ENCODE measurements around the gene IQSEC3. TPM values are rescaled to one million over a fixed set of nuclear protein-coding genes. Genes with fewer than 3 reads are reported as not detected.

Gene IQSEC3
- total and polyA plus RNA-seq, 8 donors = 0.16 to 10.1 (median 1.2) TPM

DNA sequence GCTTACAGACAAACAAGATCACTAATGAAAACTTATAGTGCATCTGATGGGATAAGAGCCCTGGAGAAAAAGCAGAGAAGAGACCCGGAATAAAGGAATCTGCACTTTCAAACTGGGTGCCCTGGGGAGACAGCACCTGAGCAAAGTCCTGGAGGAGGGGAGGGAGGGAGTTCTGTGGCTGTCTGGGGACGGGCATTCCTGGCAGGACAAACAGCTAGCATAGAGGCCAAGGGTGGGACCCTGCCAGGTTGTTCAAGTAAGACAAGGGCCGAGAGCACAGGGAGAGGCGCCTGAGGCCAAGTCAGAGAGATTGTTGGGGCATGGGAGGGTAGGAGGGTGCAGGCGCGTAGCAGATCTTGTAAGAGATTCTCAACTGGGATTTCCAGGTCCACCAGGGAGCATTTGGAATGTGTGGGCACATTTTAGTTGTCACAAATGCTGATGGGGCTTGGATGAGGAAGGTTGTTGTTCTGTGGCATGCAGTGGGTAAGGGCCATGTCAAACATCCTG lies 14.2 kb downstream of the IQSEC3 start:
- DNase-seq (no peak), ATAC-seq (no peak), FAIRE-seq (no peak)
- WGBS, 2 donors = 57 to 66% methylated on average over 6 of the region's 6 CpGs
- TF ChIP-seq, protein P1, sequence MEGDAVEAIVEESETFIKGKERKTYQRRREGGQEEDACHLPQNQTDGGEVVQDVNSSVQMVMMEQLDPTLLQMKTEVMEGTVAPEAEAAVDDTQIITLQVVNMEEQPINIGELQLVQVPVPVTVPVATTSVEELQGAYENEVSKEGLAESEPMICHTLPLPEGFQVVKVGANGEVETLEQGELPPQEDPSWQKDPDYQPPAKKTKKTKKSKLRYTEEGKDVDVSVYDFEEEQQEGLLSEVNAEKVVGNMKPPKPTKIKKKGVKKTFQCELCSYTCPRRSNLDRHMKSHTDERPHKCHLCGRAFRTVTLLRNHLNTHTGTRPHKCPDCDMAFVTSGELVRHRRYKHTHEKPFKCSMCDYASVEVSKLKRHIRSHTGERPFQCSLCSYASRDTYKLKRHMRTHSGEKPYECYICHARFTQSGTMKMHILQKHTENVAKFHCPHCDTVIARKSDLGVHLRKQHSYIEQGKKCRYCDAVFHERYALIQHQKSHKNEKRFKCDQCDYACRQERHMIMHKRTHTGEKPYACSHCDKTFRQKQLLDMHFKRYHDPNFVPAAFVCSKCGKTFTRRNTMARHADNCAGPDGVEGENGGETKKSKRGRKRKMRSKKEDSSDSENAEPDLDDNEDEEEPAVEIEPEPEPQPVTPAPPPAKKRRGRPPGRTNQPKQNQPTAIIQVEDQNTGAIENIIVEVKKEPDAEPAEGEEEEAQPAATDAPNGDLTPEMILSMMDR (IDR thresholded peaks at IDR 0.05) = no peak
- no peaks in the 10 kb centered on the region for H3K36me3 ChIP-seq
- intact Hi-C loops (cut with DNase I) = no loop called here
- H3K4me3 ChIP-seq = no peak overlapping the region
- no peak overlapping the region for H3K27ac ChIP-seq
- H3K27me3 ChIP-seq = peaks cover 0 to 7% (median 0%) of the 10 kb centered on the region in 4 donors
- H3K9me3 ChIP-seq = no peaks in the 10 kb centered on the region
- H3K4me1 ChIP-seq = no peaks in the 10 kb centered on the region

DNA sequence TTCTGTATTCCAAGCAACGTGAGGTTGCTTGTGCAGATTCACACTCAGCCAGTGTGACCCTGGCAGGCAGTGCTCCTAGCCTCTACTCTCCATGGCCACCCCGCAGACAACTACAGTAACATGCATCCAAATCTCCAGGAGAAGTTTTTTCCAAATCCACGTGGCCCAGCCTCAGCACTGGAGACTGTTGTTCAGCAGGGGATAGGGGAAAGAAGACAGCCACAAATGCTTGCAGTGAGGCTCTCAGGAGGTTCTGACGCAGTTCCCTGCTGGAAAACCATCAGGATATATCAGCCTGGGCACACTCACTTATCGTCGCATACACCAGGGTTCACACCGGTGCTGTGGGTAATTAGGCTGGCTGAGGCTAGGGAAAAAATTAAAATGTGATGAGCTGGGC lies 16.2 kb downstream of the IQSEC3 start:
- DNase-seq = no peak
- intact Hi-C loops (cut with DNase I) = no loop called here
- Histone ChIP-seq H3K36me3 (no peaks in the 10 kb centered on the region), H3K9me3 (no peaks in the 10 kb centered on the region), H3K27ac (no peak overlapping the region), H3K4me1 (no peaks in the 10 kb centered on the region), H3K27me3 (no peaks in the 10 kb centered on the region), H3K4me3 (no peak overlapping the region)
- TF ChIP-seq, protein P1 (IDR thresholded peaks at IDR 0.05) = no peak
- WGBS, 2 donors = 40 to 58% methylated on average over 7 of the region's 7 CpGs
- no peak for FAIRE-seq
- ATAC-seq = no peak

DNA sequence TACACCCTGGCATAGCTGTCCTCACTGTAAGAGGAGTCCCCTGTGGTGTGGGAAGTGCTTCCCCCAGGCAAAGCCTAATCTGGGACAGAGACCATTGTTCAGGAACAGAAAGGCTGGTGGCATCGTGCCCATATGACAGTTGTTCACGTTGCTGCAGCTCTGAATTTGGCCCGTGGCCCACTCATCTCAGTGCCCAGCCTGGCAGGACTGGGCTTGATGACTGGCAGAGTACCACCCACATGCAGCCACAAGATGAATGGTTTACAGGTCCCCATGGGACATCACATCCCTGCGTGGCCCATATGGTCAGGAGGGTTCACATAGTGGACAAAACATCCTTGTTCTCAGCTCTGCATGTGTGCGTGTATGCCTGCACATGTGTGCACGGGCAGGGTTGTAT lies 17.5 kb downstream of the IQSEC3 start:
- intact Hi-C loops (cut with DNase I) = no loop called here
- H3K27ac ChIP-seq = no peak overlapping the region
- H3K4me3 ChIP-seq = no peak overlapping the region
- no peak for ATAC-seq
- no peaks in the 10 kb centered on the region for H3K4me1 ChIP-seq
- H3K27me3 ChIP-seq = no peaks in the 10 kb centered on the region
- 40 to 48% methylated on average over 6 of the region's 6 CpGs for WGBS, 2 donors
- H3K9me3 ChIP-seq = no peaks in the 10 kb centered on the region
- no peak for FAIRE-seq
- TF ChIP-seq, protein P1 (IDR thresholded peaks at IDR 0.05) = no peak
- no peaks in the 10 kb centered on the region for H3K36me3 ChIP-seq
- DNase-seq = no peak

DNA sequence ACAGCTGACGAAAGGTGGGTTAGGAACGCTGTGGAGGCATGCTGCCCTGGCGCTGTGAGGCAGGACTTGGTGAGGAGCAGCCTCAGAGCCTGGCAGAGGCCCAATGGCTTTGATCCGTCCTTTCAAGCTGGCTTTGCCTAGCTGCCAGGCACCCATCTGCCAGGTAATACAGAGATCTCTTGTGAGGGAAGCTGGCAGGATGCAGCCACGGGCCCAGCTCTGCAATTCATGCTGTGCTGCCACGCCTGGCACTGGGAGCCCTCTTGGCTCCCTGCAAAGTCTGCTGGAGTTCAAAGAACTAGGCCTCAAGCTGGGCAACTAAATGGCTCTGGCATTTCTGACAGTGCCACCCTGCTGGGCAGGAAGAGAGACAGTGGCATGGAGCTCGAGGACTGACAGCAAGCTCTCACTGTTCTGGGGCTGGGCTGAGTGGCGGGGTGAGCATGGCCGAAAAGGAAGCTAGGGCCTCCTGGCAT lies 18.7 kb downstream of the IQSEC3 start:
- FAIRE-seq (no peak), DNase-seq (no peak), ATAC-seq (no peak)
- no peak overlapping the region for H3K27ac ChIP-seq
- no peaks in the 10 kb centered on the region for H3K9me3 ChIP-seq
- no peaks in the 10 kb centered on the region for H3K27me3 ChIP-seq
- TF ChIP-seq, protein P1 (IDR thresholded peaks at IDR 0.05) = no peak
- H3K36me3 ChIP-seq = no peaks in the 10 kb centered on the region
- H3K4me3 ChIP-seq = no peak overlapping the region
- intact Hi-C loops (cut with DNase I) = no loop called here
- 57 to 65% methylated on average over 9 of the region's 9 CpGs for WGBS, 2 donors
- H3K4me1 ChIP-seq = no peaks in the 10 kb centered on the region

DNA sequence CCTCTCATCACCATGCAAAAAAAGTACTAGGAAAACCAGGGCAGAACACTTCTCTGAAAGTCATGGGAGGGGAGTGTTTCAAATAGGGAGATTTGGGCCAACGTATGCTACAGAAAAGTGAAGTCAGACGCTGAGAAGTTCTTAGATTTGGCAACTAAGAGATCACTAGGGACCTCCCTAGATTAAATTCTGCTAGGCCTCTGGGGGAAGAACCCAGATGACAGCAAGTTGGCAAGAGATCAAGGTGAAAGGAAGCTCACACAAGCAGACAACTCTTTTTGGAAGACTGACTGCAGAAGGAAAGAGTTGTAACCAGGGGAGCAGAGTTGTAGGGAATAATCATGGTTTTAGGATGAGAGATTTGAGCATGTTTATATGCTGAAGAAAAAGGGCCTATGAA lies 20.7 kb downstream of the IQSEC3 start:
- Histone ChIP-seq H3K9me3 (no peaks in the 10 kb centered on the region), H3K27ac (no peak overlapping the region), H3K36me3 (no peaks in the 10 kb centered on the region), H3K4me3 (no peak overlapping the region), H3K4me1 (no peaks in the 10 kb centered on the region), H3K27me3 (no peaks in the 10 kb centered on the region)
- FAIRE-seq (no peak), DNase-seq (no peak), ATAC-seq (no peak)
- 36 to 51% methylated on average over 2 of the region's 2 CpGs for WGBS, 2 donors
- TF ChIP-seq, protein P1 (IDR thresholded peaks at IDR 0.05) = no peak
- intact Hi-C loops (cut with DNase I) = no loop called here
